ENCODE results near the gene AOC2.
"Not testable (repeated sequence)": the region's sequence is repeated elsewhere in the genome, so short reads cannot be mapped to it uniquely, and the experiment has no call there.

The AOC2 gene

GRCh38 chr17:42832934-42833766, 11.2 kb upstream of the AOC2 start, which contains the start of gene PSME3:
Gene PSME3 (plus strand): TSS chr17:42833397. CDS start chr17:42833632, 235 bp downstream.
- DNase-seq, result peak; percentile 90

GRCh38 chr17:42833767-42834422, 10.5 kb upstream of the AOC2 start:
- peak; percentile 64 for DNase-seq

GRCh38 chr17:42835732-42836131, 8.6 kb upstream of the AOC2 start:
- no peak for DNase-seq

- no peak for DNase-seq
Observed at GRCh38 chr17:42841975-42842685, 2.2 kb upstream of the AOC2 start.

- DNase-seq, result peak; percentile 71
Observed at GRCh38 chr17:42843358-42843934, 934 bp upstream of the AOC2 start.

GRCh38 chr17:42844761-42845555, 578 bp downstream of the AOC2 start:
- no peak for DNase-seq

- DNase-seq, result no peak
Observed at GRCh38 chr17:42845556-42845917, 1.2 kb downstream of the AOC2 start.

- no peak for DNase-seq
Observed at GRCh38 chr17:42845918-42846593, 1.7 kb downstream of the AOC2 start.

GRCh38 chr17:42846594-42847280, 2.4 kb downstream of the AOC2 start:
- no peak for DNase-seq

- no peak for DNase-seq
Observed at GRCh38 chr17:42848093-42848492, 3.7 kb downstream of the AOC2 start.

GRCh38 chr17:42849031-42849430, 4.7 kb downstream of the AOC2 start:
- DNase-seq, result no peak

- no peak for DNase-seq
Observed at GRCh38 chr17:42849451-42850181, 5.2 kb downstream of the AOC2 start.

GRCh38 chr17:42850954-42851353, 6.6 kb downstream of the AOC2 start, which contains the start of gene AOC3:
Gene AOC3 (plus strand): TSS chr17:42851199. CDS start chr17:42851344, 145 bp downstream.
- no peak for DNase-seq

- not testable (repeated sequence) for DNase-seq
Observed at GRCh38 chr17:42851371-42852240, 7.2 kb downstream of the AOC2 start.

- no peak for DNase-seq
Observed at GRCh38 chr17:42852351-42852750, 8.0 kb downstream of the AOC2 start.

- DNase-seq, result no peak
Observed at GRCh38 chr17:42853004-42853403, 8.6 kb downstream of the AOC2 start.

GRCh38 chr17:42853597-42853967, 9.2 kb downstream of the AOC2 start:
- DNase-seq, result no peak

GRCh38 chr17:42853968-42854790, 9.8 kb downstream of the AOC2 start:
- DNase-seq, result no peak

All from NCI-H82 (cell line).